NCI-H446 treated with DMSO at 0.1 percent for 48 hours (cell line): Measurements from ENCODE around the gene DAZAP2.

Experiments used
- DNase-seq: peaks from one replicate; lab custom pipeline; 2025; lab: John Stamatoyannopoulos, UW

The DAZAP2 gene

DNA sequence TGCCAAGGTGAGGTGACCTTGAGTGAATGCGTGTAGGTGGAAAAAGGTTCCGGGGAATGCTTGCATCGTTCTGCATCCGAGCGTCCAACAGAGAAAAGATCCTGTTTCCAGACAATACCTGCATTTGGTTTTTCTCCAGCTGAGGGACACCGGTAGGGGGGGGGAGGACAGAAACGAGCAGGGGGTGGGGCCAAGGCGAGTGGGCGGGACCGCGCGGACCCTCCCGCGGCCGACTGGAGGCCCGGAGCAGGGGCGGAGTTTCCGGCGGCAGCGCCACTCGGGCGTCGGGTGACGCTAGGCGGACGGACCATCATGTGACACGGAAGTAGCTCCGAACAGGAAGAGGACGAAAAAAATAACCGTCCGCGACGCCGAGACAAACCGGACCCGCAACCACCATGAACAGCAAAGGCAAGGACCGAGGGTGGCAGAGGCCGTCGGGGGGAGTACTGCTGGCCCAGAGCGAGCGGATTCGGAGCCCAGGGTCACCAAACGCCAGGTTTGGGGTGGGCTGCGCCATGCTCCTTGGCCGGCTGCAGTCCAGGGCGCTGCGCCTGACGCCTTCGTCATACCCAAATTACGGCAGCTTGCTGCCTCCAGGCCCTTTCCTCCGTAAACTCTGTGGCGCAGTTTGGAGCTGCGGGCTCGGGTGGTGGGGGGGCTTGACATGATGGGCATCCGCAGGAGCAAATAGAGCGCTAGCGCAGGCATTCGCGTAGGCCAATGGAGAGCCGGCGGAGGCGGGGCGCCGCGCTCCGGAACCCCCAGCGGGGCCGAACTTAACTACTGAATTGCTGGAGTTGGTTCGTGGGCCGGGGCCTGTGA lies at the start of gene DAZAP2:
DAZAP2 (plus strand) TSS at position 317 of the 825 bp plus-strand sequence; CDS start at position 399, 82 bp downstream.
- peak; percentile 79 for DNase-seq

DNA sequence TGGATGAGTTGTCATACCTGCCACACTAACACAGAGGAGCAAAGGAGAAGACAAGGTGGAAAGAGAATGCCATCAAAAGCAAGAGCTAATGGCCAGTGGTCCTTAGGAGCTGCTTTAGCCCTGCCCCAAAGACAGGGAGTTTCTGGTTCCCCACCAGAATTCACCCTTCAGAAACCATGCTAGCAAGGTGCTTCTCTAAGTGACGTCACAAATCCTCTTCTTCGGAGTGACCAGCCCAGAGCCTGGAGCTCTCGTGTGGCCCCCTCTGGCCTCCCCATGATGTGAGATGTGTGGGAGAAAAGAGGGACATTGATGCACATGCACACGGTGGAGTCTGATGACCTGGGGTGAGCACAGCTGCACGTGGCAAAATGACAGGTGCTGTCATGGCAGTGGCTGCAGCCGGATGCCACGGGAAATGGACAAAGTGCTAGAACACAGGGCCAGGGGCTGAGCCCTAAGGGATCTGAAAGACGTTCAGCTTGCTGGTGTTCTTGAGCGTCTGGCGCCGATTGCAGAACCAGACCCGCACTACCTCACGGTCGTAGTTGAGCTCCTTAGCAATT lies 48.8 kb upstream of the DAZAP2 start:
- DNase-seq: no peak

DNA sequence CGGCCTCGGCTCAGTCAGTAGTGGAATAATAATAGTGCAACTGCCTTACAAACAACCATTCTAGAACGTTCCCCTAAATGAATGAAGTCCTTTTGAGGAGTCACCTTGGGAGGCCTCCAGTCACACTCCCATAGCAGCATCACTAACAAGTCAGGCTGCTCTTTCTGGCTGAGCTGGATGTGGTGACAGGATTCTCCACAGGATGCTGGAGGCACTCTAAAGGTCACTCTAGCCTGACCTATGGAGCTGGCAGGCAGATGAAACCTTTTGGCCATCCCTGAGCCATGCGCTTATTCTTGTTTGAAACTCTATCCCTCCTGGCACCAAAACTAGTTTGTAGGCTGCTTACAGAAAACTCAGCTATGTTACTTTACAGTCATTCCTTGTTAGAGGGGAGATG lies 47.8 kb upstream of the DAZAP2 start:
- no peak for DNase-seq

DNA sequence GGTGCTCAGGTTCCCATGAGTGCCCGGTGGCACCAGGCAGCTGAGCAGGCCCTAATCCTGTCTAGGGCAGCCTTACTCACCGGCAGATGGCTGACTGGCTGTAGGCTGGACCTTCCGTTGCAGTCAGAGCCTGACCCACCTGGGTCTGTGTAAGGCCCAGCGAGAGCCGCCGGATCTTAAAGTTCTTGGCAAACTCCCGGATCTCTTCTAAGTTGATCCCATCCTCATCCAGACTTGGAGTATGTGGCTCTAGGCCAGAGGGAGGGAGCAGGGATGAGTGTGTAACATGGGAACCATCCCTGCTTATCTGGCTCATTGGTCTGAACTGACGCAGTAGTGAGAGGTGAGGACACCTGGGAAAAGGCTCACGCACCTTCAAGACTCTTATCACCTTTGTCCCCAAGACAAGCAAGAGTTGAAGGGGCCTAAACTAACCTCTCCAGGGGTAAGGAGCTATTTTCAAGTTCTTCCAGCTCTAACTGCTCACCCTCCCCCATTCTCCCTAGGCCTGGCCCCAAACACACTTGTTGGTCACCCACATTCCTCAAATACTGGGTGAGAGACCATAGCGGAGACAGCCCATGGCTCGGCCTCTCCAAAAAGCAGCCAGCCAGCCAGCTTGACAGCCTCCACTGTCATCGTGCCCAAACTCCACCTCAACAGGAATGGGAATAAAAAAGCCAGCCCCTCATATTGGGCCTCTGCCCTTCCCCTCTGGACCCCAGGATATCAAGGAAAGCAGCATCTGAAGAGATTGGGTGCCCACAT lies 46.9 kb upstream of the DAZAP2 start:
- no peak for DNase-seq

DNA sequence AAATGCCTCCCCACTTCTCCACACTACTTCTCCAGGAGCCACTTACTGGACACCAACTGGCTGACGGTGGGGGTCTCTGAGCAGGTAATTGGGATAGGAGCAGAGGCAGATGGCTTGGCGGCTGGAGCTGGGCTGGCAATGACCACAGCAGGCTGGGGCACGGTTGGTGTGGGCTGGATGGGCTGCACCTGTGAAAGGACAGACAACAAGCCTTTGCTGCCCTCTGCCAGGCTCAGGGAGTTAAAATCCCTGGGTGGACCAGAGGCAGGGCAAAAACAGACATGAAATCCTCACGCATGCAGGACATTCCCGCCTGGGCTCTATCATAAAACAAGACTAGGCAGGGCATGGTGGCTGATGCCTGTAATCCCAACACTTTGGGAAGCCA lies 46.3 kb upstream of the DAZAP2 start:
- DNase-seq: no peak

DNA sequence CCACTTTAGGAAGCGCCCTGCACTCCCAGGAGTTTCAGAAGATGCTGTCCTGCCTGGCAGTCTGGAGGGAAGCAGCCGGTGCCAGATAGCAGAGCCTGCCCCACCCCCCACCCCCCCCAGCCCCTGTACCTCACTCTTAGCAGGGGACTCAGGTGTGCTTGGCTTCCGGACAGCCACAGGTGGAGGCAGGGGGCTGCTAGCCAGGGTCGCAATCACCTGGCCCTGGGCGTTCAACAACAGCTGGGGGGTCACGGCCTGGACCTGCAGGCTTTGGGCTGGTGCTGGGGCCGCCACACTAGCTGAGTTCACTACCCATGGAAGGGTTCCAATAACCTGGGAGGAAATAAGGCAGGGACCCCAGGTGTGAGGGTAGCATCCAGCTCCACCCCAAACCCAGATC lies 42.8 kb upstream of the DAZAP2 start:
- no peak for DNase-seq

GRCh38 chr12:51196547-51196946 lies 42.1 kb upstream of the DAZAP2 start:
- no peak for DNase-seq

GRCh38 chr12:51197736-51198567 lies 40.7 kb upstream of the DAZAP2 start:
- DNase-seq: no peak

DNA sequence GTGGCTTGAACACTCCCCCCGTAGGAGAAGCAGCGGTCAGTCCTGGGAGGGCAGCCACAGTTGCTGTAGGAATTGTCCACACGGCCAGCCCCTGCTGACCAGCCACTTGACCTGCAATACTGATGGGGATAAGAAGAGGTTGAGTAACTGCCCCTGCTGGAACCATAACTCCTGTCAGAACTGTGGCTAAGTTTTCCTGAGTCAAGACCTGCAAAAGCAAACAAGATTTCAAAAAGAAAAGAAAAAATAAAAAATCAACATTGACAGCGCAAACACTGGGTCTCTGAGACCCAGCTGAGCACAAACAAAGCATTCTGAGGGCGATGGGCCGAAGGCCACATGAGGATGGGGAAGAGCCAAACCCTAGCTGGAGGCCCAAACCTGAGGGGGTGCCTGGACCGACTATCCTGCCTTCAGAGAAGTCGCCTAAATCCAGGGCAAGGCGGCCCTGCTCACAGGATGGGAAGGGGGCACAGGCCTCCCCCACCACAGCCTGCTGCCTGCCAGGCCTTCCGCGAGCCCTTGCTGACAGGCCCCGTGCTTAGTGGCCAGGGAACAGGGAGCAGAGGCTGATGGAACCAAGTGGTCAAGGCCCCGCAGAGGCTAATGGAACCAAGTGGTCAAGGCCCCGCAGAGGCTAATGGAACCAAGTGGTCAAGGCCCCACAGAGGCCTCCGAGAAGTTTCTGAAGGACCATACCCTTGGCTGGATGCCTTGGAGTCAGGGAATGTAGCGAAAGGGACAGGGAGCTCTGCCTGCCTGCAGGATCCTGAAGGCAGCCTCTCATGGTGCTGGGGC lies 39.9 kb upstream of the DAZAP2 start:
- no peak for DNase-seq

DNA sequence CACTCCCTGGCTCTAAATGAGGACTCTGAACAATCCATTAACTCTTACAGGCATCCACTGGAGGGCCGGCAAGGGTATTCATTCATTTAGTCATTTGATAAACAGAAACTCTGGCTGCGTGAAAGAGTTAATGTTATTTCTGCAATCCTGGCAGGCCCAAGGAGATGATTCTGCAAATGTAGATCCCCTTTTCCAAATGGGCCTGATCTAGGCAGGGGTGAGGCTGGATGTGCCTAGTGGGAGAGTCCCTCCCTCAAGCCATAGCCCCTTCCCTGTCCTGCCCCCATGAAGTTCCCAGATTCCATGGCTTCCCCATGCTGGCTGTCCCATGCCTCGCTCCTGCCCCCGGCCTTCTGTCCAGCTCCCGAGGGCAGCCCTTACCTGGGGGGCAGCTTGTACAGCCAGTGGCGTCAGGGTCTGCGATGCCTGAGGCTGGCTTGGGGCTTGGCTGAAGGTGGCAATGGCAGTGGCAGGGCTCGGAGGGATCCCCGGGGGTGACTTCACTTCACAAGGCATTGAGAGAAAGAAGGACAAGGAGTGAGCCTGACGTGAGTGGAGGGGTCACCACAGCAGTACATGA lies 39.2 kb upstream of the DAZAP2 start:
- DNase-seq: no peak

GRCh38 chr12:51200156-51200555 lies 38.5 kb upstream of the DAZAP2 start:
- no peak for DNase-seq

DNA sequence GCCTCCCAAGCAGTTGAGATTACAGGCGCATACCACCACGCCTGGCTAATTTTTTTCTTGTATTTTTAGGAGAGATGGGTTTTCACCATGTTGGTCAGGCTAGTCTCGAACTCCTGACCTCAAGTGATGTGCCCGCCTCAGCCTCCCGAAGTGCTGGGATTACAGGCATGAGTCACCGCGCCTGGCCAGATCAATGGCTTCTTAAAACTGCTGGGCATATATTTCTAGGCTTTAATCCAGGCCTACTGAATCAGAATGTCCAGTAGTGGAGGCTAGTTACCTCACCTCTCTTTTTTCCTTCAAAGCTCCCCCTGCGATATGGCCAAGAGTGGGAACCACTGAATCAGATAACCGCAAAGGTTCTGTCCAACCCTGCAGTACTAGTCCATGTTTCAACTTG lies 37.8 kb upstream of the DAZAP2 start:
- DNase-seq: no peak

- DNase-seq: no peak
These were observed 35.9 kb upstream of the DAZAP2 start for GRCh38 chr12:51202718-51203117.

DNA sequence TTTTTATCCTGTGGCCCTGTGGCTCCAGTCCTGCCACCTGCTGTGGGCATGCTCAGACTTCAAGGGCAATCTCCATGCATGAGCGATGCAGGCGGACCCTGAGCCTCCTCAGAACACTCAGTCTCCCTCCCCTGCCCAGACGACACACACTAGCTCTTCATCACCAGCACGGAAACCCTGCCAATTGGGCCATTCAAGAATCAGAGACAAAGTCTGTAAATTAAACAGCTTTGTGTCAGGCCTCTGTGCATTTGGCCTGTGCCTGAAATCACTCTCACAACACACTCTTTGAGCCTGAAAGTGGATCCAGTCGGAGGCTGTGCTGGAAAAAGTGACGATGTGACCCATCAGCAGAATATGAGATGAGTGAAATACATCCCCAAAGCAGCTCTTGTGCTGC lies 33.3 kb upstream of the DAZAP2 start:
- no peak for DNase-seq

DNA sequence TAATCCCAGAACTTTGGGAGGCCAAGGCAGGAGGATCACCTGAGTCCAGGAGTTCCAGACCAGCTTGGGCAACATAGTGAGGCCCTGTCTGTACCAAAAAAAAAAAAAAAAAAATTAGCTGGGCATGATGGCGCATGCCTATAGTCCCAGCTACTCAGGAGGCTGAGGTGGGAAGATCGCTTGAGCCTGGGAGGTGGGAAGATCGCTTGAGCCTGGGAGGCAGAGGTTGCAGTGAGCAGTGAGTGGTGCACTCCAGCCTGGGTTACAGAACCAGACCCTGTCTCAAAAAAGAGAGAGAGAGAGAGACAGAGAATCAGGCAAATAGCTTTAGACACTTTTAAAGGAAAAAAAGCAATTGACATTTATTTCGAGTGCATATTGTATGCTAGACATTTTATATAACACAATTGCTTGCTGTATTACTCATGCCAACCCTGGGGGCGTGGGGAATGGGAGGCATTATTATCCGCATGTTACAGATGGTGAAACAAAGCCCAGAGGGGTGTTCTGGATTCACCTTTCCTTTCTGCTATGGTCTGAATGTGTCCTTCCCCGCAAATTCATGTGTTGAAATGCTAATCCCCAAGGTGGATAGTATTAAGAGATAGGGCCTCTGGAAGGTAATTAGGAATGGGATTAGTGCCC lies 30.5 kb upstream of the DAZAP2 start:
- DNase-seq: no peak

DNA sequence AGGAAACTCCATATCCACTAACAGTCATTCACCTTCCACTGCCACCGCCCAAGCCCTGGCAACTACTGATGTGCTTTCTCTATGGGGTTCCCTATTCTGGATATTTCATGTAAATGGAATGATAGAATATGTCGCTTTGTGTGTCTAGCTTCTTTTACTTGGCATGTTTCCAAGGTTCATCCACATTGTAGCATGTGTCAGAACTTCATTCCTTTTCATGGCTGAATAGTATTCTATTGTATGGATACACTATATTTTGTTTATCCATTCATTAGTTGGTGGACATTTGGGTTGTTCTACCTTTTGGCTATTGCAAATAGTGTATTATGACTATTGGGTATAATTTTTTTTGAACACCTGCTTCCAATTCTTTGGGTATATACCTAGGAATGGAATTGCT lies 29.4 kb upstream of the DAZAP2 start:
- DNase-seq: no peak

GRCh38 chr12:51210690-51211395 lies 27.8 kb upstream of the DAZAP2 start:
- no peak for DNase-seq

DNA sequence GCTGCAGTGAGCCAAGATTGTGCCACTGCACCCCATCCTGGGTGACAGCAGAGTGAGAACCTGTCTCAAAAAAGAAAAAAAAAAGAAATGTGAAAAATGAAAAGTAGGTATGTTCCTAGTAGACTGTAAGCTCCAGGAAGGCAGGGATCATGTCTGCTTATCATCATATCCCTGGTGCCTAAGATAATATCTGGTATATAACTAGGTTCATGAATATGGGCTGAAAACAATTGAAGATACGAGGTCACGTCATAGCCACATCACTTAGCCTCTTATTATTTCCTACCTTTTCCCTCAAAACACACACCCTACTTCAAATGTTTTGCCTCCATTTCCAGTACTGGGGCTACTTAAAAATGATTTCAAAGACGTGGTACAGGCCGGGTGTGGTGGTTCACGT lies 23.7 kb upstream of the DAZAP2 start:
- DNase-seq: no peak

- DNase-seq: no peak
These were observed 22.0 kb upstream of the DAZAP2 start for GRCh38 chr12:51216642-51217041.
